Calu3 (cell line): Measurements from ENCODE around the gene TOR4A. TPM values are rescaled to one million over a fixed set of nuclear protein-coding genes. Genes with fewer than 3 reads are reported as not detected.
A peak's percentile ranks its signal among the peaks of the same experiment; 100 is the strongest.
"Not testable (repeated sequence)": the region's sequence is repeated elsewhere in the genome, so short reads cannot be mapped to it uniquely, and the experiment has no call there.

Experiments
- BruUV-seq: library from RNA; stranded (reverse); fragments of 400-500 nt; replicated peaks from 2 replicates; lab custom pipeline; 2021; lab: Mats Ljungman, UMichigan
- CTCF ChIA-PET: fragments of 300-600 bp; sonication (Branson Sonifier 250); formaldehyde crosslinking; loops from one replicate; lab custom pipeline; 2022; ENCODE audit warnings: antibody characterized with exemption; lab: Charles Lee
- DNase-seq: peaks from one replicate; pipeline ENCODE4 v3.0.0; 2022
- H3K27ac Mint-ChIP-seq: one replicate; pipeline ENCODE4 v1.8.0; 2022; ENCODE audit warnings: mixed read lengths; ENCODE audit not compliant: unreplicated experiment
- H3K27me3 Mint-ChIP-seq: one replicate; pipeline ENCODE4 v1.8.0; 2022; ENCODE audit warnings: mixed read lengths; ENCODE audit not compliant: unreplicated experiment
- H3K36me3 Mint-ChIP-seq: one replicate; pipeline ENCODE4 v1.8.0; 2022; ENCODE audit warnings: mild to moderate bottlenecking, moderate library complexity, mixed read lengths; ENCODE audit not compliant: insufficient read depth, unreplicated experiment
- H3K4me1 Mint-ChIP-seq: one replicate; pipeline ENCODE4 v1.8.0; 2022; ENCODE audit warnings: mild to moderate bottlenecking, low read depth, mixed read lengths; ENCODE audit not compliant: unreplicated experiment
- H3K4me3 Mint-ChIP-seq: one replicate; pipeline ENCODE4 v1.8.0; 2022; ENCODE audit warnings: mild to moderate bottlenecking, low read depth, moderate library complexity, mixed read lengths; ENCODE audit not compliant: unreplicated experiment
- H3K9me3 Mint-ChIP-seq: one replicate; pipeline ENCODE4 v1.8.0; 2022; ENCODE audit warnings: low read depth, mixed read lengths; ENCODE audit not compliant: unreplicated experiment
- CTCF ChIP-seq: fragments of 200-600 bp; IDR thresholded peaks from one replicate; pipeline ENCODE4 v1.8.0; 2022; ENCODE audit warnings: antibody characterized with exemption; ENCODE audit not compliant: unreplicated experiment
- intact Hi-C: fragments of 100-400 bp; cut with micrococcal nuclease; formaldehyde crosslinking; loops from one replicate; pipeline ENCODE4 v1.10.0; 2022; ENCODE audit not compliant: unreplicated experiment
- total RNA-seq: library from RNA; stranded (reverse); gene quantifications from 2 replicates; pipeline ENCODE4 v1.2.3, GENCODE V29; 2022

Gene TOR4A
- total RNA-seq, 1 experiment from 2014 or later, result 51.8 TPM

GRCh38 chr9:137254624-137255447 is 22.7 kb upstream of the TOR4A start, which contains the start of gene NELFB:
NELFB (plus strand) TSS chr9:137255327.
- CTCF ChIA-PET, result interaction anchor here (0.7 to 1.2 kb wide), 4 partner anchors 13 to 32 kb away, joined by 3 to 4 read pairs (median 3); no protein-coding TSS in a partner anchor
- no peaks in the 10 kb centered on the region for H3K27me3 Mint-ChIP-seq
- intact Hi-C loops, result no loop called here
- no peak for TF ChIP-seq CTCF
- no peaks in the 10 kb centered on the region for H3K9me3 Mint-ChIP-seq
- BruUV-seq, result no TSS peak
- peak; percentile 95 for DNase-seq
- peak within 1 kb of the TSS; percentile 66 for H3K27ac Mint-ChIP-seq
- H3K4me3 Mint-ChIP-seq, result peak within 1 kb of the TSS; percentile 80
- no peaks in the 10 kb centered on the region for H3K4me1 Mint-ChIP-seq
- peaks cover 43% of the 10 kb centered on the region for H3K36me3 Mint-ChIP-seq

DNA sequence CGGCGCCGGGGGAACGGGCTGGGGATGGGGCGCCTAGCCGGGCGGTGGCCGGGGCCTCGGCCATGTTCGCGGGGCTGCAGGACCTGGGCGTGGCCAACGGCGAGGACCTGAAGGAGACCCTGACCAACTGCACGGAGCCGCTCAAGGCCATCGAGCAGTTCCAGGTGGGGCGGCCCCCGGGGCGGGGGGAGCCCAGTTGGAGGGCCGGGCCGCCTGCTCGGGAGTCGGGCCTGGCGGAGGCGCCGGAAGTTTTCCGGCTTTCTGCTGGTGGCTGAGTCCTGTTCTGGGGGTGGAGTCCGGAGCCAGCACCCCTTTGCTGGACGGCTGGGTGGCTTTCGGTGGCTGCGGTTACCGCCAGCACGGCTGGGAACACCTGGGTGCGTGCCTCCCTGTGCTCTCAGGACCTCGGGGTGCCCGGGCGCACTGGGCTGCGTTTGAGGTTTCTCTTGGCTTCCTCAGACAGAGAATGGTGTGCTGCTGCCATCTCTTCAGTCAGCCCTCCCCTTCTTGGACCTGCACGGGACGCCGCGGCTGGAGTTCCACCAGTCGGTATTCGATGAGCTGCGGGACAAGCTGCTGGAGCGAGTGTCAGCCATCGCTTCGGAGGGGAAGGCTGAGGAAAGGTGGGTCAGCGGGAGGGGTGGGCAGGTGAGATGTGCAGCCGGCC is 21.9 kb upstream of the TOR4A start:
- intact Hi-C loops, result no loop called here
- CTCF ChIA-PET, result interaction anchor here (1.2 kb wide), 1 partner anchor 31 kb away, joined by 3 read pairs; no protein-coding TSS in a partner anchor
- Mint-ChIP-seq H3K9me3 (no peaks in the 10 kb centered on the region), H3K4me3 (peak overlapping the region; percentile 80), H3K27ac (no peak overlapping the region), H3K27me3 (no peaks in the 10 kb centered on the region), H3K36me3 (peaks cover 42% of the 10 kb centered on the region), H3K4me1 (no peaks in the 10 kb centered on the region)
- DNase-seq, result peak; percentile 49
- BruUV-seq, result no TSS peak
- TF ChIP-seq CTCF, result no peak

DNA sequence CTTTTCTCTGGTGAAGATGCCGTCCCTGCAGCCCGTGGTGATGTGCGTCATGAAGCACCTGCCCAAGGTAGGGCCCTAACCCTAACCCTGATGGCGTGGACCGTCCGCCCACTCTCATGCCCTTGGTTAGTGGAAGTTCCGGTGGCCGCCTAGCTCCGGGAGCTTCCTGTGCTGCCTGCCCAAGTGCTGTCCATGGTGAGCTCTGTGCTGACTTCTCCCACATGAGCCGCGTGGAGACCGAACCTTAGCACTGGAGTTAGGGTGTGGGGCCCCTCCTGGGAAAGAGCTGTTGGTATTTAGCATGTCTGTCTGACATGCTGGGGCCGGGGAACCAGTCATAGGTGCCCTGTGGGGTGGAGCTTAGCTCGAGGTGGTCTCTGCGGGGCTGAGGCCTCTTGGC is 21.2 kb upstream of the TOR4A start:
- BruUV-seq, result no TSS peak
- no peak for TF ChIP-seq CTCF
- Mint-ChIP-seq H3K36me3 (peaks cover 38% of the 10 kb centered on the region), H3K27ac (no peak overlapping the region), H3K27me3 (no peaks in the 10 kb centered on the region), H3K9me3 (no peaks in the 10 kb centered on the region), H3K4me1 (peaks cover under 1% of the 10 kb centered on the region), H3K4me3 (peak overlapping the region; percentile 80)
- CTCF ChIA-PET, result no interaction called here
- intact Hi-C loops, result no loop called here
- DNase-seq, result no peak

GRCh38 chr9:137256856-137257255 is 20.7 kb upstream of the TOR4A start:
- Mint-ChIP-seq H3K9me3 (no peaks in the 10 kb centered on the region), H3K4me3 (no peak overlapping the region), H3K4me1 (peaks cover 6% of the 10 kb centered on the region), H3K36me3 (peaks cover 42% of the 10 kb centered on the region), H3K27me3 (no peaks in the 10 kb centered on the region), H3K27ac (no peak overlapping the region)
- CTCF ChIA-PET, result no interaction called here
- intact Hi-C loops, result no loop called here
- no peak for TF ChIP-seq CTCF
- BruUV-seq, result TSS peak; percentile 32
- DNase-seq, result no peak

- CTCF ChIA-PET, result interaction anchor here (0.7 kb wide), 1 partner anchor 11 kb away, joined by 3 read pairs; no protein-coding TSS in a partner anchor
These were observed 15.2 kb upstream of the TOR4A start for GRCh38 chr9:137262173-137262908.

More at GRCh38 chr9:137262173-137262908, 15.2 kb upstream of the TOR4A start:
- intact Hi-C loops, H3K27me3 Mint-ChIP-seq, H3K4me1 Mint-ChIP-seq, H3K9me3 Mint-ChIP-seq, BruUV-seq, DNase-seq, H3K27ac Mint-ChIP-seq, H3K4me3 Mint-ChIP-seq: not testable (repeated sequence)
- peaks cover 31% of the 10 kb centered on the region for H3K36me3 Mint-ChIP-seq
